KMS-11 (cell line): ENCODE measurements around the gene LMO7.

Source experiments
- H2AFZ ChIP-seq: fragments of 200-600 bp; sonication (generic); 2 replicates; pipeline ENCODE4 v1.6.1; 2016; ENCODE audit warnings: antibody characterized with exemption, mixed run types, low read depth
- H3K27ac ChIP-seq: fragments of 200-600 bp; sonication (generic); 2 replicates; pipeline ENCODE4 v1.6.1; 2016; ENCODE audit warnings: mild to moderate bottlenecking, mixed run types
- H3K27me3 ChIP-seq: fragments of 200-600 bp; sonication (generic); 2 replicates; pipeline ENCODE4 v1.6.1; 2017; ENCODE audit warnings: mild to moderate bottlenecking, low read depth, mixed run types, moderate library complexity; ENCODE audit not compliant: insufficient read depth
- H3K36me3 ChIP-seq: fragments of 200-600 bp; sonication (generic); 2 replicates; pipeline ENCODE4 v1.6.1; 2017; ENCODE audit warnings: mild to moderate bottlenecking, mixed run types; ENCODE audit not compliant: insufficient read depth
- H3K4me1 ChIP-seq: fragments of 200-600 bp; sonication (generic); 2 replicates; pipeline ENCODE4 v1.6.1; 2016; ENCODE audit warnings: mild to moderate bottlenecking, low read depth, mixed run types; ENCODE audit not compliant: poor library complexity, severe bottlenecking
- H3K4me2 ChIP-seq: fragments of 200-600 bp; sonication (generic); 2 replicates; pipeline ENCODE4 v1.7.0; 2016; ENCODE audit warnings: mild to moderate bottlenecking, mixed run types
- H3K4me3 ChIP-seq: fragments of 200-600 bp; sonication (generic); IDR thresholded peaks from 2 replicates; pipeline ENCODE4 v1.6.1; 2017; ENCODE audit warnings: low read depth, low read length, mixed read lengths; ENCODE audit not compliant: insufficient read depth
- H3K79me2 ChIP-seq: fragments of 200-600 bp; sonication (generic); 2 replicates; pipeline ENCODE4 v1.6.1; 2016; ENCODE audit warnings: low read depth, mixed run types; ENCODE audit not compliant: insufficient read depth
- H3K9ac ChIP-seq: fragments of 200-600 bp; sonication (generic); 2 replicates; pipeline ENCODE4 v1.6.1; 2016; ENCODE audit warnings: mild to moderate bottlenecking, mixed run types
- H4K20me1 ChIP-seq: fragments of 200-600 bp; sonication (generic); 2 replicates; pipeline ENCODE4 v1.6.1; 2016; ENCODE audit warnings: mild to moderate bottlenecking, mixed run types; ENCODE audit not compliant: insufficient read depth
- CTCF ChIP-seq: fragments of 200-600 bp; sonication (generic); conservative IDR thresholded peaks from 2 replicates; pipeline ENCODE4 v1.6.1; 2017; ENCODE audit warnings: low read depth, mild to moderate bottlenecking, antibody characterized with exemption, low read length, moderate library complexity, mixed read lengths

LMO7 gene

DNA sequence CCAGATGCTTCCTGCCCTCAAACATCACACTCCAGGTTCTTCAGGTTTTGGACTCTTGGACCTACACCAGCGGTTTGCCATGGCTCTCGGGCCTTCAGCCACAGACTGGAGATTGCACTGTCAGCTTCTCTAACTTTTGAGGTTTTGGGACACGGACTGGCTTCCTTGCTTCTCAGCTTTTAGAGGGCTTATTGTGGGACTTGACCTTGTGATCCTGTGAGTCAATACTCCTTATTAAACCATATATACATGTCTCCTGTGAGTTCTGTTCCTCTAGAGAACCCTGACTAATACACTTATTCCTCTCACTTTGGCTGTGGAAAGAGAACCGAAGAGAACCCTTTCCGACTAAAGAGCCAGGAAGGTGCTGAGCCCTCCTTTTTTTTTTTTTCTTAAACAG is 53.6 kb downstream of the LMO7 start:
- no peak overlapping the region for H3K27ac ChIP-seq
- no peaks in the 10 kb centered on the region for H3K27me3 ChIP-seq
- H4K20me1 ChIP-seq = no peaks in the 10 kb centered on the region
- no peaks in the 10 kb centered on the region for H3K36me3 ChIP-seq
- H3K79me2 ChIP-seq = no peaks in the 10 kb centered on the region
- TF ChIP-seq CTCF = no peak
- H2AFZ ChIP-seq = no peak overlapping the region
- H3K9ac ChIP-seq = no peak overlapping the region
- H3K4me3 ChIP-seq = no peak overlapping the region
- no peak overlapping the region for H3K4me2 ChIP-seq
- H3K4me1 ChIP-seq = no peaks in the 10 kb centered on the region

DNA sequence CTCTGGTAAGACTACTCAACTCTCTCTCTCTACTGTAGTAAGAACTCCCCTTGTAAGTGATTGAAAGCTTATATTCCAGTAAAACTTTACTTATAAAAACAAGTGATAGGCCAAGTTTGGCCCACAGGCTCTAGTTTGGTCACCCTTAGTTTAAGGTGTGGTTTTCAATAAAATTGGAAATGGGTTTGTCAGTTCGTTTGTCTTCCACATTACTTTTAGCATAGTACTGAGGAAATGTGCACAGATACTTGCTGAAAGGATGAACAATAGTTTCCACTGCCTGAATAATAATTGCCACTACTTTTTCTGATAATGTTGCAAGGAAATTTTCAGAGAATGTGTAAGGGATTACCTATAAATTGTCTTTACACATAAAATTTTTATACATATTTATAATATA is 54.5 kb downstream of the LMO7 start:
- H4K20me1 ChIP-seq = no peaks in the 10 kb centered on the region
- no peak overlapping the region for H3K27ac ChIP-seq
- no peaks in the 10 kb centered on the region for H3K4me1 ChIP-seq
- H3K27me3 ChIP-seq = no peaks in the 10 kb centered on the region
- H3K4me2 ChIP-seq = no peak overlapping the region
- H3K4me3 ChIP-seq = no peak overlapping the region
- H2AFZ ChIP-seq = no peak overlapping the region
- no peak overlapping the region for H3K9ac ChIP-seq
- H3K79me2 ChIP-seq = no peaks in the 10 kb centered on the region
- H3K36me3 ChIP-seq = no peaks in the 10 kb centered on the region
- no peak for TF ChIP-seq CTCF

GRCh38 chr13:75691183-75691582 is 55.1 kb downstream of the LMO7 start:
- no peaks in the 10 kb centered on the region for H3K27me3 ChIP-seq
- H3K4me2 ChIP-seq = no peak overlapping the region
- no peak overlapping the region for H2AFZ ChIP-seq
- H3K36me3 ChIP-seq = no peaks in the 10 kb centered on the region
- no peaks in the 10 kb centered on the region for H3K79me2 ChIP-seq
- H3K27ac ChIP-seq = no peak overlapping the region
- no peak overlapping the region for H3K4me3 ChIP-seq
- no peaks in the 10 kb centered on the region for H3K4me1 ChIP-seq
- H4K20me1 ChIP-seq = no peaks in the 10 kb centered on the region
- no peak overlapping the region for H3K9ac ChIP-seq
- no peak for TF ChIP-seq CTCF

GRCh38 chr13:75693227-75693626 is 57.1 kb downstream of the LMO7 start:
- no peaks in the 10 kb centered on the region for H3K4me1 ChIP-seq
- H3K4me2 ChIP-seq = no peak overlapping the region
- no peak overlapping the region for H3K27ac ChIP-seq
- no peak for TF ChIP-seq CTCF
- no peak overlapping the region for H3K9ac ChIP-seq
- H3K79me2 ChIP-seq = no peaks in the 10 kb centered on the region
- H3K36me3 ChIP-seq = no peaks in the 10 kb centered on the region
- H2AFZ ChIP-seq = no peak overlapping the region
- H3K4me3 ChIP-seq = no peak overlapping the region
- H3K27me3 ChIP-seq = no peaks in the 10 kb centered on the region
- H4K20me1 ChIP-seq = no peaks in the 10 kb centered on the region

DNA sequence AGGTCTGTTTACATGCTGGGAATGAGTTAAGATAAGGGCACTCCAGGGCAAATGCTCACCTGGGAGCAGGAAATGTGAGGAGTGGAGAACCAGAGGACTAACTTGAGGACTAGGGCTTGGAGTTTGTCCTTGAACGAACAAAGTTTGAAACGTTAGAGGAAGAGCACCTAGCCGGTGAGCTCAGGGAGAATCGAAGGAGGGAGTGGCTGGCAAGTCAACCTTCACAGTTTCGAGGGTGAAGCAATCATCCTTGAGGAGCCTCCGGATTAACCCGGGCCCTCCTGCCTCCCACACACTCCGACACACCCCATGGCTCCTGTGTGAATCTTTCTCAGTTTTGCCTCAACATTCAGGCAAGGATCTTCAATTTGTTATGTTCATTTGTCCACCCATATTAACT is 58.6 kb downstream of the LMO7 start:
- no peaks in the 10 kb centered on the region for H3K27me3 ChIP-seq
- H4K20me1 ChIP-seq = no peaks in the 10 kb centered on the region
- no peak overlapping the region for H3K27ac ChIP-seq
- H2AFZ ChIP-seq = no peak overlapping the region
- H3K4me2 ChIP-seq = no peak overlapping the region
- no peak for TF ChIP-seq CTCF
- no peaks in the 10 kb centered on the region for H3K36me3 ChIP-seq
- H3K79me2 ChIP-seq = no peaks in the 10 kb centered on the region
- no peak overlapping the region for H3K9ac ChIP-seq
- H3K4me3 ChIP-seq = no peak overlapping the region
- H3K4me1 ChIP-seq = no peaks in the 10 kb centered on the region
